Stomach smooth muscle (tissue), 2 donors: ENCODE measurements around the gene BCL2.

ENCODE experiments used
- H3K27ac ChIP-seq: one replicate; pipeline ENCODE4 v1.7.0; 2013; ENCODE audit warnings: mild to moderate bottlenecking, low read length, inconsistent platforms
- H3K27me3 ChIP-seq, 2 donors: one replicate each; pipeline ENCODE4 v1.7.0; 2013; ENCODE audit warnings: low read length in 2 of 2; ENCODE audit not compliant: insufficient read depth in 2 of 2, control insufficient read depth in 1 of 2
- H3K36me3 ChIP-seq, 2 donors: one replicate each; pipeline ENCODE4 v1.7.0; 2013; ENCODE audit warnings: low read length in 2 of 2; ENCODE audit not compliant: control insufficient read depth in 2 of 2, insufficient read depth in 2 of 2
- H3K4me1 ChIP-seq: one replicate; pipeline ENCODE4 v1.7.0; 2013; ENCODE audit warnings: low read length; ENCODE audit not compliant: control insufficient read depth, insufficient read depth
- H3K4me3 ChIP-seq, 2 donors: one replicate each; pipeline ENCODE4 v1.7.0; 2013; ENCODE audit warnings: low read length in 2 of 2
- H3K9ac ChIP-seq, 2 donors: one replicate each; pipeline ENCODE4 v1.7.0; 2013; ENCODE audit warnings: low read length in 2 of 2, mild to moderate bottlenecking in 1 of 2
- H3K9me3 ChIP-seq, 2 donors: one replicate each; pipeline ENCODE4 v1.7.0; 2013; ENCODE audit warnings: low read length in 2 of 2; ENCODE audit not compliant: control insufficient read depth in 2 of 2
- donor health status: healthy.
- donor health status: Pancreatic carcinoma.

Gene BCL2

GRCh38 chr18:63119647-63120046 is 199.9 kb downstream of the BCL2 start:
- H3K9me3 ChIP-seq: no peaks in the 10 kb centered on the region
- H3K36me3 ChIP-seq: no peaks in the 10 kb centered on the region
- H3K9ac ChIP-seq: no peak overlapping the region
- H3K4me3 ChIP-seq: no peak overlapping the region
- H3K4me1 ChIP-seq: peaks cover 3% of the 10 kb centered on the region
- H3K27me3 ChIP-seq: peaks cover 0 to 9% of the 10 kb centered on the region in 2 donors
- no peak overlapping the region for H3K27ac ChIP-seq

DNA sequence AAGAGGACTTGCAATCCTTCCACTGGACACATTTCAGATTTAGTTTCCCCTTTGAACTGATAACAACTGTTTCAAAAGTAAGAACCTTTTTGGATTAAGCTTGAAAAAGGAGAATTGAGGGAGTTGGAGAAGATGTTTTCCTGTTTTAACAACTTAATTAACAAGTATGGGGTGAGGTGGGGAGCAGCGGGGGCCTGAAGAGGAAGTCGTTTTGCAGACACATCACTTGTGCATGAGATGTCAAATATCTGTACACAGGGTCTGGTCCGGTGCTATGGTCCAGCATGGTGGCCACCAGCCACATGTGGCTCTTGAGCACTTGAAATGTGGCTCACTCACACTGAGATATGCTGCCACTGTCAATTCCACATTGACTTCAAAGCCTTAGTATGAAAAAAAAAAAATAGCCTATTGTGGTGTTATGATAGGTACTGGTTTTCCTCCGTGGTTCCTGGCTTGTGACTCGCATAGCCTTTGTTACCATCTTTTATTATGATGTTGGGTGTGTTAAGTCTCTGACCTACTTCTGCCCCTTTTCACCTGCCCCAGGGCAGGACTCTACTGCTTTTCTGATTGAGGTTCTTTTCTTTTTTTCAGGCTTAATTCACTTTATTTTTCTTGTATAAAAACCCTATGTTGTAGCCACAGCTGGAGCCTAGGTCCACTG is 205.5 kb downstream of the BCL2 start:
- H3K27ac ChIP-seq: no peak overlapping the region
- H3K4me3 ChIP-seq: no peak overlapping the region
- no peak overlapping the region for H3K9ac ChIP-seq
- H3K27me3 ChIP-seq: peaks cover 0 to 9% of the 10 kb centered on the region in 2 donors
- no peaks in the 10 kb centered on the region for H3K9me3 ChIP-seq
- no peaks in the 10 kb centered on the region for H3K36me3 ChIP-seq
- peaks cover 16% of the 10 kb centered on the region for H3K4me1 ChIP-seq

GRCh38 chr18:63112706-63113105 is 206.9 kb downstream of the BCL2 start:
- Histone ChIP-seq H3K36me3 (no peaks in the 10 kb centered on the region), H3K4me1 (peaks cover 13% of the 10 kb centered on the region), H3K27me3 (peaks cover 0 to 5% of the 10 kb centered on the region in 2 donors), H3K4me3 (no peak overlapping the region), H3K27ac (no peak overlapping the region), H3K9me3 (no peaks in the 10 kb centered on the region), H3K9ac (no peak overlapping the region)

DNA sequence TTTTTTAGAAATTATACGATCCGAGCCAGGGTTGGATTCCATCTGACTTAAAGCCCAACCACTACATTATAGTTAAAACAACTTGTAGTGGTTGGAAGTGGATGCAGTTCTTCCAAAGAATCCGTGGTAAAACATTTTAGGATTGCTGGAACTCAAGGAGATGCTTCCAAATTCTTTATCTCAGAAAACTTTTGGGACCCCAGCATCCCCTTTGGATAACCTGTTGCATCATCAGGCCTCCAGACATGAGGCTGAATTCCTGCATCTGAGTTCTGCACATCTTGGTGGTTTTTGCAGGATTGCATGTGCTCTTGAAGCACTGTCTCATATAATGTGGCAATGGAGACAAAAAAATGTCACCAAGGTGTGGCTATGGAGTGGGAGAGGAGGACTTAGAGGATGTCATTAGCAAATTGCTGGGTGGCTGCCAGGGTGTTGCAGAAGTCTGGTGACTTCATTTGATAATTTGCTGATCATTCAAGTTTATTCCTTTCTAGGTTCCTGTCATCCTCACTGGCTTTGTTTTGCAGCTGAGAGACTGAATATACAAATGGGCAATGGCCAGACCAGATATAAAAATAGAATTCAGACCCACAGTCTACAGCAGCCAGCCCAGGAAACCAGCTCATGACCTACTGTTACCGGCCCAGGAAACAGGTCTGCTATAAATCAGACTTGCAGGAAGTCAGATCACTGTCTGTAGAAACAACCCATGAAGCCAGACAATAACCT is 207.7 kb downstream of the BCL2 start:
- Histone ChIP-seq H3K9ac (no peak overlapping the region), H3K27me3 (peaks cover 0 to 5% of the 10 kb centered on the region in 2 donors), H3K27ac (no peak overlapping the region), H3K4me3 (no peak overlapping the region), H3K36me3 (no peaks in the 10 kb centered on the region), H3K4me1 (peaks cover 13% of the 10 kb centered on the region), H3K9me3 (no peaks in the 10 kb centered on the region)

DNA sequence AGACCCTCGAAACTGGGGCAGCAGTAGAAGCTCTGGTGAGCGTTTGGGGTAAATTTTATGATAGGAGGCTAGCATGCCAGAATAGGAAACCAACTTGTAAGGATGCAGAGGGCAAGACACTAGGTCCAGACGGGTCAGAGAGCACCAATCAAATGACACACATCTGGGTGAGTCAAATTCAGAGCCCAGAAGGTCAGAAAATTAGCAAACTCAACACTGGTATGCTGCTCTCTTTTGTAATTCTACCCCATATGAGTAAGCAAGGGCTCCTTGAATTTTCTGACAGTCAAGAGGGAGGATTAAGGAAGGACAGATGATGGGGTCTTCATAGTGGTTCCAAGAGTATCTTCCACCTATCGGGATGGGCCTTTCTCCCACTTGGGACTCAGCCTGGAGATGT is 209.8 kb downstream of the BCL2 start:
- H3K9me3 ChIP-seq: no peaks in the 10 kb centered on the region

GRCh38 chr18:63109022-63109421 is 210.5 kb downstream of the BCL2 start:
- H3K9me3 ChIP-seq: no peaks in the 10 kb centered on the region
- H3K36me3 ChIP-seq: no peaks in the 10 kb centered on the region
- H3K4me1 ChIP-seq: peaks cover 13% of the 10 kb centered on the region
- no peaks in the 10 kb centered on the region for H3K27me3 ChIP-seq
- no peak overlapping the region for H3K4me3 ChIP-seq
- no peak overlapping the region for H3K9ac ChIP-seq
- H3K27ac ChIP-seq: no peak overlapping the region

More for the DNA sequence above, 209.8 kb downstream of the BCL2 start:
- Histone ChIP-seq H3K9ac (no peak overlapping the region), H3K4me1 (peaks cover 13% of the 10 kb centered on the region), H3K4me3 (no peak overlapping the region), H3K27ac (no peak overlapping the region), H3K36me3 (no peaks in the 10 kb centered on the region), H3K27me3 (no peaks in the 10 kb centered on the region)

GRCh38 chr18:63107931-63108330 is 211.6 kb downstream of the BCL2 start:
- H3K4me3 ChIP-seq: no peak overlapping the region
- H3K9ac ChIP-seq: no peak overlapping the region
- peaks cover 13% of the 10 kb centered on the region for H3K4me1 ChIP-seq
- H3K9me3 ChIP-seq: no peaks in the 10 kb centered on the region
- no peaks in the 10 kb centered on the region for H3K27me3 ChIP-seq
- no peak overlapping the region for H3K27ac ChIP-seq
- no peaks in the 10 kb centered on the region for H3K36me3 ChIP-seq

DNA sequence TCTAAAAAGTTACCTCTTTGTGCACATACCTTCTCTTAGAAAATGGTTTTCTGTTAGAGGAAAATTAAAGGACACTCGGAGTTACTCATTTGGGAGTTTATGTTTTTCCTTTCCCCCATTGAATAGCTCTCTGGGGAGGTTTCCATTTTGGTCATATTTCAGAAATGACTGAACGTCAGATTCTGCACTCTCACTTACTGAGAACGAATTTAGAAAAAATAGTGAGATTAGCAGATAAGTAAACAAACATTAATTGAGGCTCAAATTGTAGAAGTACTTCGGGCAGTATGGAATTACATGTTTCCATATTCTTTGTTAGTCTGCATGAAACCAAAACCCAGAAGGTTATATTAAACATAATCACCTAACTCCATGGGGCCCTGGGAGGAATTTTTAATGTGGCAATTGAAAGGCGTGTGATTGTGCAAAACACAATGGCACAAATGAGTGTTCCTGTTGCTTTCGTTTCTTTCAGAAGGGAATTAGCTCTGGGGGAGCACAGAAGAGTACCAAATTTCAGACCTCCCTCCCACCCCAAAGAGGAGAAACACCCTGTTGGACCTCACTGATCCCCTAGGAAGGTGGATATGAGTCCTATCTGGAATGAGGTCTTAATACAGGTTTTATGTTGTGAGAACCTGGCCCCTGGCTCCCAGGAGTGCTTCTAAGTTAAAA is 212.3 kb downstream of the BCL2 start:
- Histone ChIP-seq H3K27me3 (no peaks in the 10 kb centered on the region), H3K4me1 (peaks cover 12% of the 10 kb centered on the region), H3K9ac (no peak overlapping the region), H3K4me3 (no peak overlapping the region), H3K9me3 (no peaks in the 10 kb centered on the region), H3K27ac (no peak overlapping the region), H3K36me3 (no peaks in the 10 kb centered on the region)

DNA sequence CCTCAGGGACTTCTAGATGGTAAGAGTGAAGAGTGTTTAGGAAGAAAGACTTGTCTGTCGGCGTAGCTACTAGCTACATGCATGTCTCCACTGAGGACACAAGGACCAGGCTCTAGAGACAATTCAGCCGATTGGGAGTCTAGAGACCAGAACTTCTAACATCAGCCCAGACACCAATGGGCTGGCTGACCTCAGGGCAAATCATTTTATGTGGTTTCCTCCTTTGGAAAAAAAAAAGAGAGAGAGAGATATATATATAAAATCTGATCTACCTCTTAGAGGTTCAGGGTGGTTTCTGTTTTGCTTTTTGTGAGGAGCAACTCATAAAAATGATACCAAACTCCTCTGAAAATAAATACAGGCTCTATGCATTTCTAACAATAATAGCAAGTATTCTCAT is 212.8 kb downstream of the BCL2 start:
- no peak overlapping the region for H3K9ac ChIP-seq
- H3K4me3 ChIP-seq: no peak overlapping the region
- H3K36me3 ChIP-seq: no peaks in the 10 kb centered on the region
- no peaks in the 10 kb centered on the region for H3K9me3 ChIP-seq
- H3K27me3 ChIP-seq: no peaks in the 10 kb centered on the region
- H3K27ac ChIP-seq: no peak overlapping the region
- H3K4me1 ChIP-seq: peaks cover 6% of the 10 kb centered on the region

DNA sequence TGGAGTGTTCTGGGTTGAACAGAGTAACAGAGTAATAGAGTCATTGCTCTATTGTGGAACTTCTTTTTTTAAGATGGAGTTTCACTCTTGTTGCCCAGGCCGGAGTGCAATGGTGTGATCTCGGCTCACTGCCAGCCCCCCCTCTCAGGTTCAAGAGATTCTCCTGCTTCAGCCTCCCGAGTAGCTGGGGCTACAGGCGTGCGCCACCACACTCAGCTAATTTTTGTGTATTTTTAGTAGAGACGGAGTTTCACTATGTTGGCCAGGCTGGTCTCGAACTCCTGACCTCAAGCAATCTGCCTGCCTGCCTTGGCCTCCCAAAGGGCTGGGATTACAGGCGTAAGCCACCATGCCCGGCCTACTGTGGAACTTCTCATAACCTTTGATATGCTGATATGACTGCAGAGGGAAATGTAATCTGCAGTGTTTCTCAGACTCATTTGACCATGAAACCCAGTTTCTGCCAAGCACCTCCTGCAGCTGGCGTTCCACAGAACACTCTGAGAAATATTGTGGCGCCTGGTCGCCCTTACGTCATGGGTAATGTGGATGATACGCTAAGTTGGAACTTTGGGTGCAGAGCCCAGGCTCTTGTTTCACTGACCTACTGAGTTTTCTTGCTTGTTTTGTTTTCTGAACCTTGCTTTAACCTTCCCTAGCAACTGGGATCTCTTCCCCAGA is 213.8 kb downstream of the BCL2 start:
- no peak overlapping the region for H3K4me3 ChIP-seq
- no peak overlapping the region for H3K9ac ChIP-seq
- H3K27ac ChIP-seq: no peak overlapping the region
- H3K36me3 ChIP-seq: no peaks in the 10 kb centered on the region
- no peaks in the 10 kb centered on the region for H3K9me3 ChIP-seq
- no peaks in the 10 kb centered on the region for H3K27me3 ChIP-seq
- no peaks in the 10 kb centered on the region for H3K4me1 ChIP-seq
